ENCODE data around the gene NEIL1. TPM values are rescaled to one million over a fixed set of nuclear protein-coding genes. Genes with fewer than 3 reads are reported as not detected.

Gene NEIL1
- total and polyA plus RNA-seq, 2 of the 8 experiments (the other 6 are each of a cell fraction or from before 2014, with no cell fraction given) = 10.4 to 10.9 TPM

DNA sequence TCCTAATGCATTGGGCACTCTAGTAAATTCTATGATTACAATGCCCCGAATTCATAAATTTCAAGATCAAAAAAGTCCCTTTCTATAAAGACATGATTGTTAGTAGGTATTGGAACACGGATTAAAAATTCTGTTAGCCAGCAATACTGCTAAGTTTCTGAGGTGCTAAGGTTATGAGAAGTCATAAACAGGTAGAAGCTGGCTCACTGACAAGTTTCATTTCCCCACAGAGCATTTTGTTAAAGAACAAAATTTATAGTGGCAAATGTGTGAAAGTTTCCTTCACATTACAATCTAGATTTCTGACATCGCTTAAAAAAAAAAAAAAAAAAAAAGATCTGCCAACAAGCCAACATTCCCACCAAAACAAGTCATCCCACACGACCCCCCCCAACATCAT lies 33.9 kb downstream of the NEIL1 start:
- no peaks in the 10 kb centered on the region for H3K27me3 ChIP-seq (replicated peaks in 1 of 4; ENCODE audit: control insufficient read depth in 3 of 4, extremely low read depth in 1 of 4, insufficient read depth in 3 of 4, low read length in 3 of 4)
- no peak overlapping the region for H2AFZ ChIP-seq (ENCODE audit: low read length)
- H3K23ac ChIP-seq (ENCODE audit: insufficient read length) = no peak overlapping the region
- H2BK15ac ChIP-seq (ENCODE audit: low read length) = no peak overlapping the region
- POLR2A ChIA-PET (ENCODE audit: partially characterized antibody) = no interaction called here
- no peak for DNase-seq (ENCODE audit: low read depth in 1 of 2, low spot score in 2 of 2)
- no peak overlapping the region for H2BK5ac ChIP-seq (ENCODE audit: low read depth, low read length)
- H3K9ac ChIP-seq (replicated peaks in 1 of 4; ENCODE audit: extremely low read depth in 1 of 4, low read depth in 3 of 4, low read length in 3 of 4) = no peak overlapping the region
- H2BK20ac ChIP-seq (ENCODE audit: low read length) = no peak overlapping the region
- 88% methylated on average over 4 of the region's 4 CpGs; no CpG with 5 or more reads in 1 of the 2 experiments for WGBS, 2 experiments (ENCODE audit: extremely low coverage in 1 of 2, insufficient coverage in 1 of 2, insufficient read length in 1 of 2, insufficient replicate concordance in 2 of 2, low coverage in 1 of 2, low lambda C conversion rate in 2 of 2, missing lambda C conversion rate in 1 of 2)
- H3K27ac ChIP-seq (ENCODE audit: low read depth, low read length) = no peak overlapping the region
- no peak overlapping the region for H2BK12ac ChIP-seq (ENCODE audit: low read depth, low read length)
- no peaks in the 10 kb centered on the region for H3K4me1 ChIP-seq (replicated peaks in 1 of 4; ENCODE audit: control insufficient read depth in 3 of 4, insufficient read depth in 4 of 4, low read length in 3 of 4)
- no peaks in the 10 kb centered on the region for H3K23me2 ChIP-seq (ENCODE audit: low read depth, low read length)
- H4K20me1 ChIP-seq (replicated peaks in 1 of 2; ENCODE audit: control insufficient read depth in 1 of 2, insufficient read depth in 2 of 2, low read length in 2 of 2) = no peaks in the 10 kb centered on the region
- H3K4me2 ChIP-seq (ENCODE audit: insufficient read depth in 1 of 2, low read depth in 2 of 2, low read length in 2 of 2) = no peak overlapping the region
- H4K91ac ChIP-seq (replicated peaks; ENCODE audit: insufficient read length, low read length) = no peak overlapping the region
- no peak overlapping the region for H3K4me3 ChIP-seq (ENCODE audit: extremely low read depth in 1 of 4, insufficient read depth in 2 of 4, low read depth in 3 of 4, low read length in 4 of 4)
- no peak overlapping the region for H3K18ac ChIP-seq (ENCODE audit: extremely low read depth, low read length)
- no peaks in the 10 kb centered on the region for H3K79me2 ChIP-seq (ENCODE audit: control insufficient read depth in 1 of 2, insufficient read depth in 2 of 2, low read length in 2 of 2)
- no peaks in the 10 kb centered on the region for H3K9me3 ChIP-seq (ENCODE audit: insufficient read depth in 2 of 2, low read depth in 1 of 2, low read length in 1 of 2)
- no peak overlapping the region for H2AK5ac ChIP-seq (ENCODE audit: low read depth, low read length)
- no peaks in the 10 kb centered on the region for H3K79me1 ChIP-seq (ENCODE audit: low read depth, low read length)
- FAIRE-seq = no peak
- no peak overlapping the region for H4K5ac ChIP-seq (ENCODE audit: insufficient read length, low read depth, low read length)
- H3K4ac ChIP-seq (replicated peaks; ENCODE audit: insufficient read length, low read depth, low read length) = no peak overlapping the region
- CTCF ChIA-PET (ENCODE audit: partially characterized antibody) = interaction anchor here (0.9 to 1.6 kb wide), 3 partner anchors 12 to 21 kb away, joined by 3 to 9 read pairs (median 3); partner anchors contain the start of gene MAN2C1
- H3K56ac ChIP-seq (replicated peaks; ENCODE audit: insufficient read length, low read depth, low read length) = no peak overlapping the region
- H2BK120ac ChIP-seq (replicated peaks; ENCODE audit: low read depth, low read length) = no peak overlapping the region
- peaks cover 22 to 83% (median 55%) of the 10 kb centered on the region in 4 experiments for H3K36me3 ChIP-seq (ENCODE audit: control insufficient read depth in 2 of 4, insufficient read depth in 4 of 4, low read length in 3 of 4)
- no peak overlapping the region for H4K8ac ChIP-seq (ENCODE audit: extremely low read depth, insufficient read depth, low read length)
- no peak overlapping the region for H3K14ac ChIP-seq (ENCODE audit: insufficient read length)
- TF ChIP-seq EP300 (IDR thresholded peaks at IDR 0.05; ENCODE audit: borderline replicate concordance in 1 of 2, low read depth in 2 of 2, low read length in 2 of 2) (no peak), YY1 (IDR thresholded peaks at IDR 0.05; ENCODE audit: low read depth, low read length) (no peak), BACH1 (IDR thresholded peaks at IDR 0.05; ENCODE audit: low read length) (no peak), GABPA (IDR thresholded peaks at IDR 0.05; ENCODE audit: borderline replicate concordance, insufficient read depth, low read length) (no peak), JUND (IDR thresholded peaks at IDR 0.05; ENCODE audit: low read length) (no peak), GTF2F1 (IDR thresholded peaks at IDR 0.05; ENCODE audit: borderline replicate concordance, low read depth, low read length) (no peak), KDM4A (IDR thresholded peaks at IDR 0.05; ENCODE audit: low read depth, low read length, severe bottlenecking) (no peak), KDM1A (IDR thresholded peaks at IDR 0.05; ENCODE audit: borderline replicate concordance, low read length) (no peak), BRCA1 (IDR thresholded peaks at IDR 0.05; ENCODE audit: low read depth, low read length) (no peak), BCL11A (IDR thresholded peaks at IDR 0.05; ENCODE audit: low read depth in 2 of 2, low read length in 2 of 2) (no peak), RNF2 (IDR thresholded peaks at IDR 0.05; ENCODE audit: borderline replicate concordance, low read depth, low read length, missing control alignments, poor library complexity, severe bottlenecking) (no peak)
- TF ChIP-seq, protein P1, sequence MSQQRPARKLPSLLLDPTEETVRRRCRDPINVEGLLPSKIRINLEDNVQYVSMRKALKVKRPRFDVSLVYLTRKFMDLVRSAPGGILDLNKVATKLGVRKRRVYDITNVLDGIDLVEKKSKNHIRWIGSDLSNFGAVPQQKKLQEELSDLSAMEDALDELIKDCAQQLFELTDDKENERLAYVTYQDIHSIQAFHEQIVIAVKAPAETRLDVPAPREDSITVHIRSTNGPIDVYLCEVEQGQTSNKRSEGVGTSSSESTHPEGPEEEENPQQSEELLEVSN (IDR thresholded peaks at IDR 0.05) = no peak
